ENCODE measurements around the gene TBC1D16. TPM values are rescaled to one million over a fixed set of nuclear protein-coding genes. Genes with fewer than 3 reads are reported as not detected.

The TBC1D16 gene
- total RNA-seq, 6 experiments from 2014 or later: 15.1 to 25.5 (median 17.9) TPM

DNA sequence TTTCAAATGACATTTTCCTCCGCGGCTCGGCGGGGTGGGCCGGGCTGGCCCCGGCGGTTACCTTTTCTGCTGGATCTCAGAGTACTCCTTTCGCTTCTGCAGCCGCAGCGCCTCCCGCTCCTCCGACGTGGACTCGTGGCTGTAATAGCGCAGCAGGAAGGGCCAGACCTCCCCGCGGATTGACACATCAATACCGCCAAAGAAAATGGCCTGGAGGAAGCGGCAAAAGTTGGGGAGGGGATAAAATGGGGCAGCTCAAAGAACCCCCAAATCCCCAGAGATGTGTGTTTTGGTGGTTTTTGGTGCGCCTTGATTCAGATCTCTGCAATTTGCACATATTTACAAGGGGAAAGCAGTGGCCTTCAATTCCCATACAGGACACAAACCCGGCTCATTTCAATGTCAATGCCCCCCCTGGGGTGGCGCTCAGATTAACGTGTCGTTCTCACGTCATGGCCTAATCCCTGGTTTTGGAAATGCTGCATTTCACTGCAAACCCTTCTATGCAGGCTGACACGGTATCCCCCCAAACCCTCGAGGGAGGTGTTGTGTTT is 85.9 kb downstream of the TBC1D16 start:
- Mint-ChIP-seq H3K4me3 (no peak overlapping the region), H3K27ac (no peak overlapping the region), H3K27me3 (ENCODE audit: insufficient read depth) (no peaks in the 10 kb centered on the region)

DNA sequence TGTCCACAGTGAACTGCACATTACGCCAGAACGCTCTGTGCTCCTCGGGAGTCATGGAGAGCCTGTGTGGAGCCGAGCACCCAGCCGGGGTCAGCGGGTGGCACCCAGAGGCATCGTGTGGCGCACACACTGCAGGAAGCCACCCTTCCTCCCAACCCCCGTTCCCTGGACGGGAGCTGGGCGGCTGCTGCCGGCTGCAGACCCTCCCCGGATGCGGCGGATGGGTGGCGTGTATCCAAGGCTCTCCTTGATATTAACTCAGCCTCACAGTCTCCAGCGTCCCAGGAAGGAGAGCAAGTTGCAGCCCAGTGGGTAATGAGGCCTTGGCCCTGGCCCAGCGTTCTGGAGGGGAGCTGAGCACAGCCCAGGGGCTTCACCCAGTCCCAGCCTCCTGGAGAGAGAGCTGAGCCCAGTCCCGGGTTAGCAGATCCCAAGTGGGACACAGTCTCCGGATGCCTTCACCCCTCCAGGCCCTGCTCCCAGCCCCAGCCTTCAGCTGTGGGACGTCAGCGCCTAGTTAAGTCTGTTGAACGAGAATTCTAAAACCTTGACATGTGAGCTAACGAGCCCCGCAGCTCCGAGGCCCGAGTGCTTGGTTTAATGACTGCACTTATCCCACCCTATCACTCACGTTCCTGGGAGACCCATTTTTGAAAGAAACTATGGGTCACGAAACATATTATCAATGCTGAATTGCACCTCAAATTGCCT is 86.6 kb downstream of the TBC1D16 start:
- Mint-ChIP-seq H3K36me3 (ENCODE audit: low read depth) (peaks cover 3% of the 10 kb centered on the region), H3K9me3 (no peaks in the 10 kb centered on the region), H3K4me1 (ENCODE audit: low read depth) (no peaks in the 10 kb centered on the region), H3K4me3 (no peak overlapping the region), H3K27me3 (ENCODE audit: insufficient read depth) (no peaks in the 10 kb centered on the region), H3K27ac (no peak overlapping the region)
- TF ChIP-seq, protein P1, sequence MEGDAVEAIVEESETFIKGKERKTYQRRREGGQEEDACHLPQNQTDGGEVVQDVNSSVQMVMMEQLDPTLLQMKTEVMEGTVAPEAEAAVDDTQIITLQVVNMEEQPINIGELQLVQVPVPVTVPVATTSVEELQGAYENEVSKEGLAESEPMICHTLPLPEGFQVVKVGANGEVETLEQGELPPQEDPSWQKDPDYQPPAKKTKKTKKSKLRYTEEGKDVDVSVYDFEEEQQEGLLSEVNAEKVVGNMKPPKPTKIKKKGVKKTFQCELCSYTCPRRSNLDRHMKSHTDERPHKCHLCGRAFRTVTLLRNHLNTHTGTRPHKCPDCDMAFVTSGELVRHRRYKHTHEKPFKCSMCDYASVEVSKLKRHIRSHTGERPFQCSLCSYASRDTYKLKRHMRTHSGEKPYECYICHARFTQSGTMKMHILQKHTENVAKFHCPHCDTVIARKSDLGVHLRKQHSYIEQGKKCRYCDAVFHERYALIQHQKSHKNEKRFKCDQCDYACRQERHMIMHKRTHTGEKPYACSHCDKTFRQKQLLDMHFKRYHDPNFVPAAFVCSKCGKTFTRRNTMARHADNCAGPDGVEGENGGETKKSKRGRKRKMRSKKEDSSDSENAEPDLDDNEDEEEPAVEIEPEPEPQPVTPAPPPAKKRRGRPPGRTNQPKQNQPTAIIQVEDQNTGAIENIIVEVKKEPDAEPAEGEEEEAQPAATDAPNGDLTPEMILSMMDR (IDR thresholded peaks at IDR 0.05): no peak
- DNase-seq: no peak

More for the DNA sequence above, 85.9 kb downstream of the TBC1D16 start:
- no peaks in the 10 kb centered on the region for H3K9me3 Mint-ChIP-seq
- no peaks in the 10 kb centered on the region for H3K36me3 Mint-ChIP-seq (ENCODE audit: low read depth)
- H3K4me1 Mint-ChIP-seq (ENCODE audit: low read depth): no peaks in the 10 kb centered on the region
- no peak for DNase-seq
- TF ChIP-seq, protein P1 (IDR thresholded peaks at IDR 0.05): no peak

DNA sequence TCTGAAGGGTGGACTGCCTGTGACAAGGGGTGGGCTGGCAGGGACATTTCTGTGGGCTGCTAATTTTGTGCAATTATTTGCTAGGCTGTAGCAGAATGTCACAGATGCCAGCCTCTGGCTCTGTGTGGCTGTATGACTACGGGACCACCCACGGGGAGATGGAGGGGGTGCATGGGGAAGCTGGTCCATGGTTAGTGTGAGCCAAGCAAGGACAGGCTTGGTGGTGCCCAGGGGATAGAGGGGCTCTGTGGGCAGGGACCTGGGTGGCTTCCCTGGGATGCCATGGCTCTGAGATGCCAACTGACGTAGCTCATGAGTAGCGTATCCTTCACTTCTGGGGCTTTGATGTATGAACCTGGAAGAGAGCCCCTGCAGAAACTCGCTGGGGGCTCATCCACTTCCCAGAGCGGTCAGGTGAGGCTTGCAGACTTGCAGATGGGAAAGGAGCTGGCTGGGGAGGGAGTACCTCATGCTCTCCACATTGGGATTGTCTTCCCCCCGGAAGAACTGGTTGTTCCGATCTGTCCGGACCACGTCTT is 87.2 kb downstream of the TBC1D16 start:
- Mint-ChIP-seq H3K36me3 (ENCODE audit: low read depth) (peaks cover 9% of the 10 kb centered on the region), H3K9me3 (no peaks in the 10 kb centered on the region), H3K4me1 (ENCODE audit: low read depth) (no peaks in the 10 kb centered on the region), H3K27me3 (ENCODE audit: insufficient read depth) (no peaks in the 10 kb centered on the region), H3K4me3 (no peak overlapping the region), H3K27ac (no peak overlapping the region)
- TF ChIP-seq, protein P1 (IDR thresholded peaks at IDR 0.05): no peak
- DNase-seq: no peak

DNA sequence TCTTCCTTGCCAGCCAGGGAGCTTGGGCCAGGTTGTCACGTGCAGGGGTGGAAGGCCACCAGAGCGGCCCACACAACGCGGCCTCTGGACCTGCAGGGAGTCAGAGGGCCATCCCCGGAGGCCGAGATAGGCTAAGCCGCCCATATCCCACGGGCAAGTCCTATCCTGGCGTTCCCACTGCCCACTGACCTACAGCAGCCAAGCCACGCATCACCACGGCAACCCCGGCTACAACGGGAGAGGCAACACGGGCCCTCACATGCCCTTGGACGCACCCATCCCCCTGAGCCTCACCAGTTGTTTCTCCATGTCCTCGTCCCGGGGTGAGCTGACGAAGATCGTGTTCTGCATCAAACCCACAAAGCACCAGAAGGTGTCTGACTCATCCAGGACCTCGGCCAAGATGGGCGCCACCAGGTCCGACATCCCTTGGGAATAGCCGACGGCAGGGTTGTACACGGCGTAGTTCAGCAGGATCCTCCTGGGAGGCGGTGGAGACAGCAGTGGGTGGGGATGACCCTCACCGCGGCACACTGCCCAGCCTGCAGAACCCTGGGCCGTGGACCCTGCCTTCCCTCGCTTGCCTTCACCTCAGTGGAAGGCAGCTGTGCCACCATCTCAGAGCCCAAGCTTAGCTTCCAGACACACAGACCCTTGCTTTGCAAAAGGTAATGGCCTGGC is 88.2 kb downstream of the TBC1D16 start:
- Mint-ChIP-seq H3K4me1 (ENCODE audit: low read depth) (no peaks in the 10 kb centered on the region), H3K36me3 (ENCODE audit: low read depth) (peaks cover 14% of the 10 kb centered on the region), H3K27me3 (ENCODE audit: insufficient read depth) (no peaks in the 10 kb centered on the region; the same call in 1 of the 2 replicates), H3K9me3 (no peaks in the 10 kb centered on the region), H3K4me3 (no peak overlapping the region), H3K27ac (no peak overlapping the region)
- DNase-seq: no peak
- TF ChIP-seq, protein P1 (IDR thresholded peaks at IDR 0.05): no peak

DNA sequence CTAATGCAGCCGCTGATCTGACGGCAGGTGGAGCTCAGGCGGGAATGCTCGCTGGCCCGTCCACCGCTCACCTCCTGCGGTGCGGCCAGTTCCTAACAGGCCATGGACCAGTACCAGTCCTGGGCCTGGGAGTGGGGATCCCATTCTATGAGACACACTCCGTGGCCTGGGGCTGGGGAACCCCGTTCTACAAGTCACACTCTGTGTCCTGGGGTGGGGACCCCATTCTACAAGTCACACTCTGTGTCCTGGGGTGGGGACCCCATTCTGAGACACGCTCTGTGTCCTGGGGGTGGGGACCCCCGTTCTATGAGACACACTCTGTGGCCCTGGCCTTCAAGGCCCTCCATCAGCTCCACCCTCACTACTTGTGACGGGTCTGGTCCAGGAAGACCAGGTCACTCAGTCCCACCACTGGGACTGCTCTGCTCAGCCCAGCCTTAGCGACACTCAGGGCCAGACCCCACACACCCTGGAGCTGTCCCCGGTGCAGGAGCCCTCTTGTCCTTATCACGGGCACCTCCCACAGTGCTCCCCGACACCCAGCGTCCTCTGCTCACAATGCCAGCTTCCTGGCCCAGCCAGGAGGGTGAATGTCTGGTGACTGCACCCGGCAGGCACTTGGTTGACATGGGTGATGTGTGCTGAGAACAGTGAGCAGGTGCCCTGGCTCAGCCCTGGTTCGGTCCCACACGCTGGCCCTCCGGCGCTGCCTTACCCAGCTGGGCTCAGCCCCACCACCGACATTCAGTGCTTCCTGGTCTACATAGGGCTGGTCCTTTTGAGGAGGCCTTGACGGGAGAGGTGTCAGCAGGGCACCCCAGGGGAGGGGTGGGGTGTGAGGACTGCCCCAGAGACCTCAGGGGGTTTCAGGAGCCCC is 89.1 kb downstream of the TBC1D16 start:
- TF ChIP-seq, protein P1 (IDR thresholded peaks at IDR 0.05): no peak
- Mint-ChIP-seq H3K4me3 (no peak overlapping the region), H3K9me3 (no peaks in the 10 kb centered on the region), H3K27me3 (ENCODE audit: insufficient read depth) (no peaks in the 10 kb centered on the region; the same call in 1 of the 2 replicates), H3K4me1 (ENCODE audit: low read depth) (no peaks in the 10 kb centered on the region), H3K36me3 (ENCODE audit: low read depth) (peaks cover 14% of the 10 kb centered on the region), H3K27ac (no peak overlapping the region)
- no peak for DNase-seq
